ENCODE results near the gene PRKCG.
"Not testable (repeated sequence)": the region's sequence is repeated elsewhere in the genome, so short reads cannot be mapped to it uniquely, and the experiment has no call there.

PRKCG gene

DNA sequence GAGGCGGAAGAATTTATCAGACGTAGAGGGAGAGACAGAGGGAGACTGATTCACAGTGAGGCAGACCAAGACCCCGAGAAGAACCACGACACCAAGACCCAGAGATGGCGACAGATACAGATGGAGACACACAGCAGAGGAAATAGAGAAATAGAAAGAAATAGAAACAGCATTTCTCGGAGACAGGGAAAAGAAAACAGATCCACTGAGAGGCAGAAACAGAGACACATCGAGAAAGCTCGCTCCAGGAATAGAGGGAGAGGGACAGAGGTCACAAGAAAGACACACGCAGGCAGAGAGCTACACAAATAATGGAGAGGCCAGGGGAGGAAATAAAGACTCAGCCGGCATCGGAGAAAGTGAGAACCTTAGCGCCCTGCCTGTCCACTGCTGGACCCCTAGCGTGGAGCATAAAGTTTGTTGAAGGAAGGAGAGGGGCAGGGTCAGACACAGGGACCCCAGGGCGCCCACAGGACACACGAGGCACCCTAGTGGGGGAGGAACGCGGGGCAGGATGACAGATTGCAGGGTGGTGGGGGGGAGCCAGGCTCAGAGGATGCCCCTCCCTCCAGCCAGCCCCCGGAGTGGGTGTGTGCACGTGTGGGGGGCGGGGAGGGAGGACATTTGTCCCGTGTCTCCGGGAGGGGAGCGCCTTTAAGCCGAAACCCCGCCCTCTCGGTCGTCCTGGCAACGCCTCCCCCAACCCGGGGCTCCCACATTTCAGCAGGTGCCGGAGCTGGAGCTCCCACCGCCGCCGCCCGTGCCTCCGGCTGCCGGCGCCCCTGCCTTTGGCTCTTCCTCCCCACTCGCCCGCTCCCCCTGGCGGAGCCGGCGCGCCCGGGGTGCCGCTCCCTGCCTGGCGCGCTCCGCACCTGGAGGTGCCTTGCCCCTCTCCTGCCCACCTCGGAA lies at the start of gene PRKCG:
Gene PRKCG (plus strand): TSS at position 716 of the 909 bp plus-strand sequence. CDS start 298 bp downstream, outside the sequence.
- DNase-seq = peak; percentile 80 to 89

DNA sequence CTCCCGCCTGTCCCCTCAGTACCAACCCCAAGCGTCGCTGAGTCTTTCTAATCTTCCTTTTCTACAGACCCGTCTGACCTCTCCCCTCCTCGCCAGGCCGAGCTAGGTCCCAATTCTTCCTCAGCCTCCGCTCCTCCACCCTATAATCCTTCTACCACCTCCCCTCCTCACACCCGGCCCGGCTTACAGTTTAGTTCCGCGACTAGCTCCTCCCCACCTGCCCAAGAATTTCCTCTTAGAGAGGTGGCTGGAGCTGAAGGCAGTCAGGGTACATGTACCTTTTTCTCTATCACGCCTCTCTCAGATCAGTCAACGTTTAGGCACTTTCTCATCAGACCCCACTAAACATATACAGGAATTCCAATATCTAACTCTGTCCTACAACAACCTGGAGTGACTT lies 49.1 kb upstream of the PRKCG start:
- not testable (repeated sequence) for DNase-seq

DNA sequence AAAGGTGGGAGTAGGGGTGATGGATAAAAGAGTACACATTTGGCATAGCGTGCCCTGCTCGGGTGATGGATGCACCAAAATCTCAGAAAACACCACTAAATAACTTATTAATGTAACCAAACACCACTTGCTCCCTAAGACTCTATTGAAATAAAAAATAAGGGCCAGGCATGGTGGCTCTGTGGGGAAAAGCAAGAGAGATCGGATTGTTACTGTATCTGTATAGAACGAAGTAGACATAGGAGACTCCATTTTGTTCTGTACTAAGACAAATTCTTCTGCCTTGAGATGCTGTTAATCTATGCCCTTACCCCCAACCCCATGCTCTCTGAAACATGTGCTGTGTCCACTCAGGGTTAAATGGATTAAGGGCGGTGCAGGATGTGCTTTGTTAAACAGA lies 43.6 kb upstream of the PRKCG start:
- DNase-seq = not testable (repeated sequence)

DNA sequence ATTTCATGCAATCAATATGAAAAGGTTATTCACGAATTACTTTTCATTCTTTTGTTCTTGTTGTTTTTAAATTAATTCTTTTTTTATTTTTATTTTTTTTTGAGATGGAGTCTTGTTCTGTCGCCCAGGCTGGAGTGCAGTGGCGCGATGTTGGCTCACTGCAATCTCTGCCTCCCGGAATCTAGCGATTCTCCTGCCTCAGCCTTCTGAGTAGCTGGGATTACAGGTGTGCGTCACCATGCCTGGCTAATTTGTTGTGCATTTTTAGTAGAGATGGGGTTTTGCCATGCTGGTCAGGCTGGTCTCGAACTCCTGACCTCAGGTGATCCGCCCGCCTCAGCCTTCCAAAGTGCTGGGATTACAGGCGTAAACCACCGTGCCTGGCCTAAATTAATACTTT lies 41.8 kb upstream of the PRKCG start:
- DNase-seq = not testable (repeated sequence)

DNA sequence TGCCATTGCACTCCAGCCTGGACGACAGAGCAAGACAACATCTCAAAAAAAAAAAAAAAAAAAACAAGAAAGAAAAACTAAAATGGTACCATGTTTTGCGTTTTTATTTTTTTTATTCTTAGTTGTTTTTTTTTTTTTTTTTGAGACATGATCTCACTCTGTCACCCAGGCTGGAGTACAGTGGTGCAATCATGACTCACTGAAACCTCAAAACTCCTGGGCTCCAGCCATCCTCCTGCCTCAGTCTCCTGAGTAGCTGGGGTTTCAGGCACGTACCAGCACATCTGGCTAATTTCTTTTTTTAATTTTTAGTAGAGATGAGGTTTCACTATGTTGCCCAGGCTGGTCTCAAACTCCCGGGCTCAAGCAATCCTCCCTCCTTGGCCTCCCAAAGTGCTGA lies 41.1 kb upstream of the PRKCG start:
- not testable (repeated sequence) for DNase-seq

DNA sequence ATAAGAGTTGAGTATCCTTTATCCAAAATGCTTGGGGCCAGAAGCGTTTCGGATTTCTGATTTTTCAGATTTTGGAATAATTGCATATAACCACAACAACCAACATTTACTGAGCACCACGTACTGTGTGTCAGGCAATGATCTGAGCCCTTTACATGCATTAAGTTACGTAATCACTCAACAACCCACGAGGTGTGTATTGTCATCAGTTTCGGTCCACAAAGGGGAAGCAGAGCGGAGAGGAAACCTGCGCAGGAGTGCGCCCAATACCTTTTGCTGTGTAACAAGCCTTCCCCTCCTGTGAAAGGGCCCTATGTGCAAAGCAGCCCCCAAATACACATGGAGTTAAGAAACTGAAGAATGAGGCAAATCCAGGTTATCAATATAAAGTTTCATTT lies 37.1 kb upstream of the PRKCG start:
- DNase-seq = no peak

DNA sequence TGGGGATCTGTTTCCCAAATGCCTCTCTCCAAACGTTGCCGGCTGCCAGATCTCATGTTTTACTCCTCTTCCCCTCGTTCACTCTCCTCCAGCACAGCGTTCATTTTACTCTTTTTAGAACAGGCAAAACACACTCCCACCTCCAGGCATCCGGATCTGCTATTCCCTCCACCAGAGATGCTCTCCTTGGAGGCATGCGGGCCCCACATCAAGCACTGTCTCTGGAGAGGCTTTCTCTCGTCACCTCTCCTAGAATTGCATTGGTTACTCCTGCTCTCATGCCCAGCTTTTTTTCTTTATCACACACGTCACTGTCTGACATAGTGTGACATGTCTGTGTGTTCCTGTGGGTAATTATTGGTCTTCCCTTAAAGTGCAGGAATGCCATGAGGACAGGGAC lies 34.4 kb upstream of the PRKCG start:
- DNase-seq = no peak

DNA sequence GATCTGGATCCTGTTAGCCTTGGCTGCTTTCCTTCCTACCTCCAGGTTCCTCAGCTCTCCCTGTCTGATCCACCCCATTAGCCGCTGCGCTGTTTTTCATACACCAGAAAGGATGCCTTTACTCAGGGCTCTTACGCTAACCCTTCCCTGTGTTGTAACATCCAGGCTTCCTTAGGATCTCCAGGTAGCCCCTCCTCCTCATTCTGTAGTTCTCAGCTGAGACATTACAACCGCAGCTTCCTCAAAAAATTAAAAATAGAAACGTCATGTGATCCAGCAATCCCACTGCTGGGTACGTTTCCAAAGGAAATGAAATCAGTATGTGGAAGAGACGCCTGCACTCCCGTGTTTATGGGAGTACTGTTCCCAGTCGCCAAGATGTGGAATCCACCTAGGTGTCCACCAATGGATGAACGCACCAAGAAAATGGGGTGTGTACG lies 32.7 kb upstream of the PRKCG start:
- no peak for DNase-seq

DNA sequence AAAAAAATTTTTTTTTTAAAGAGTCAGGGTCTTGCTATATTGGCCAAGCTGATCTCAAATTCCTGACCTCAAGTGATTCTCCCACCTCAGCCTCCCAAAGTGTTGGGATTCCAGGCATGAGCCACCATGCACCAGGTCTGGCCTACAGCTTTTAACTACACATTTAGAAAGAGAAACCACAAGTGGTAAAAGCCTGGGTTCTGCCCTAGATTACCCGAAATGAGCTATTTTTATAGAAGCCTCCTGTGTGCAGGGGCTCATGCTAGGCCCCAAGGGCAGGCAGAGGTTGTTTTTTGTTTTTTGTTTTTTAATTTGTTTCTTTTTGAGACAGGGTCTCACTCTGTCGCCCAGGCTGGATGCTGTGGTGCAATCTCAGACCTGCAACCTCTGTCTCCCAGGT lies 28.3 kb upstream of the PRKCG start:
- no peak for DNase-seq

DNA sequence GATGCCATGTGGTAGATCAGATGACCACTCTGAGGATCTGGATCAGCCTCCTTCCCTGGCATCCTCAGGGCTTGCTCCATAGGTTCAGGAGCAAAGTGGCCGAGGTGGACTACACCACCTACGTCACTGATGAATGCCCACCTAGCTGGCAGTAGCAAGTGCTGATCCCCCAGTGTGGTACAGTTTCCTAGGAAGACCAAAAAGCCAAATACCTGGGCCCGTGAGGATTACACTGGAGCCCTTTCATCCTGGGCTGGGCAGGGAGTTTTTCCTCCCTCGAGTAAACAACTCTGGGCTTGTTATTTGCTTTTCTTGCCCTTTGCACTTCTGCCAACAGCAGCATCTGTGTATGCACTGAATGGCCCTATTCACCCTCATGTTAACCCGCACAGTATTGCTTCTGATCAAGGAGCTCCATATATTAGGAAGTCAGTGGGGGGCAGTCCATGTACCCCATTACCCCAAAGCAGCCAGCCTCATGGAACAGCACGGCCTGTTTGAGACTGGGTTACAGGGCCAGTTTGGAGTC lies 17.6 kb upstream of the PRKCG start:
- DNase-seq = no peak

DNA sequence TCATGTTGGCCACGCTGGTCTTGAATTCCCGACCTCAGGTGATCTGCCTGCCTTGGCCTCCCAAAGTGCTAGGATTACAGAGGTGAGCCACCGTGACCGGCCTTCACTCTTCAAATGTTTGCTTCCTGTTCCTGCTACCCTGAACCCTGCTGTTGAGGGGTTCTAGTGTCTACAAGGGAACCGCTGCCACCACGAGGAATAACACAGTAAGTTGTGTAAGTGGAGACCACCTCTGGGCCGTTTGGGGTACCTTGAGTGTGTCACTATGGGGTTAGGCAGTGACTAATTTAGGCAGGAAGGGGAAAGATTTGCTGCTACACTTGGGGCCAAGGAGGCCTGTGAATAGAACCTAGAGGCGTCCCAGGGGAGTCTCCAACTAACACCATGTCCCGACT lies 16.5 kb upstream of the PRKCG start:
- DNase-seq = no peak

DNA sequence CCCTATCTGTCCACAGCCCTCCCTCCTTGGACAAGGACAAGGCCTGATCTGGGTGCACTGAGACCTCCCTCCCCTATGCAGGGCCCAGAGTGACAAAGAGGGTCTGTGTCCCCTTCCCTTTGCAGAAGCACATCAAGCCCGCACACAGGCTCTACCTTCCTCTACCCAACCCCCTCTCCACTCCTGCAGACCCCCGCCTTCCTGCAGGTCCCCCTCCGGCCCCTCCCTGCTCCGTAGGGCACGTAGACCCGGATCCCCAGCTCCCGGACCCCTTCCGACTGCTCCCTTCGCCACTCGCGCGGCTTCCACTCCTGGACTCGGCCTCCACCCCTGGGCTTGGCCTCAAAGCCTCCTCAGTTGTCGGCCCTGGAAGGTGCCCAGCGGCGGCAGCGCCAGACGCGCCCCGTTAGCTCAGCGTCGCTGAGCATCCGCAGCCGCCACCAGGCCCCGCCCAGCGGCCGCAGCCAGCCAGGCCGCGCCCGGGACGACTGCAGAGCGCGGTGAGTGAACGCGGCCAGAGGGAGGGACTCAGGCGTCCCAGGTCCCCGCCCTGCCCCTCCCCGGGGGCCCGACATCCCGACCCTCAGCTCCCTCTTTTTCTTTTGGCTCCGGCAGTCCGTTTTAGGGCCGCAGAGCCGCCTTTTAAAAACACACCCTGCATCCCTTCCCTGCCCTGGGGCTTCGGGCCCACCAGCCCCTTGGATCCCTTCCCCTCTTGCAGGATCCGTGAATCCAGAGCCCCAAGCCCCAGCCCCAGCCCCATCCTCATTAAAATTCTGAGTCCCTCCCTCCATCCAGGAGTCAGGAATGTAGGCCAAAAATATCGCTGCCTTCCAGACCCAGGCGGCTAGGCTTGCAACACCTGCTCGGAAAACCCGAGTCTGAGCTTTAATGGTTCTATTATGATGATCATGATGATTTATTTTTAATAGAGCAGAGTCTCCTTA lies 15.8 kb upstream of the PRKCG start:
- peak; percentile 13 to 66 for DNase-seq

DNA sequence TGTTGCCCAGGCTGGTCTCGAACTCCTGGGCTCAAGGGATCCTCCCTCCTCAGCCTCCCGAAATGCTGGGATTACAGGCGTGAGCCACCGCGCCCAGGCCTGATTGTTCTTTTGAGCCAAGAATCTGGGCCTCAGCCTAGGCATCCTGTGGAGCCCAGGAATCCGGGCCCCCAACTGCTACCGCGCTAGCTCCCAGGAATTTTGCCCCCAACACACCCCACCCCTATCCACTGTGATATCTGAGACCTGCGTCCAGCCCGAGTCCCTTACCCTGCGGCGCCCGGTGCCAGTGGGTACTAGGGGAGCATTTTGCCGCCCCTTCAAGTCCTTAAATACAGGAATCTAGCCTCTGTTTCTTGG lies 15.2 kb upstream of the PRKCG start:
- no peak for DNase-seq

DNA sequence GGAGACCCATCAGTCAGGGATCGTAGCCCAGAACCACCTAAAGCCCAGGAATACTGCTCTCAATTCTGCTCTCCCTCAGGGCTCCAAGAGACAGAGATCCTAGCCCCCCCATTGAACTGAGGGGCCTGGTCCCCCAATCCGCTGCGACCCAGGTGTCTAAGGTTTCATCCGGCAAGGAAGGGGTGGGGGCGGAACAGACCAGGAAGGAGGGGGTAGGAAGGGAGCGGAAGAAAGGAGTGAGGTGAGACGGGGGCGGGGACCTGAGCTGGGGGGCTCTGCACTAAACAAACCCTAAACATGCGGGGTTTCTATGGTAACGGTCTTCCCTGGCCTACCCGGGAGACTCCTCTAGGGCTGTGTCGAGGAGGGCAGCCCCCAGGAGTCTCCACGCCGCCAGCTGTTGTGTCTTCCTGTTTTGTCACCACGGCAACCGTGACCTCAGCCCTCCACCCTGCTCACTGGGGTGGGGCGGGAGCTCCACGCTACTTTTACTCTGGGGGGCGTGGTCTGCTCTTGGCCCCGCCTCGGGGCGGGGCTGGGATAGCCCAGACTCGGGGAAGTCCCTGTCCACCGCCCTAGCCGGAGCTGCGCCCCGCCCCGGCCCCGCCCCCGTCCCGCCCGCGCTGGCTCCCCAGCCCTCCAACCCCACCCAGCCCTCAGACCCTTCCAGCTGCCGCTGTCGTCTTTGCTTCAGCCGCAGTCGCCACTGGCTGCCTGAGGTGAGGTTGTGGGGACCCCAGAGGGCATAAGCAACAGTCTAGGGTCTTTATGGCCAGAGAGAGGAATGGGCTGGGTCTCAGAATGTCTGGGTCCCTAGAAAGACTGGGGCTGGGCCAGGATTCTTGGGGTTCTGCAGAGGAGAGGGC lies 14.5 kb upstream of the PRKCG start, which contains the start of gene MYADM:
Gene MYADM (plus strand): TSS at position 659 of the 866 bp plus-strand sequence. CDS start 5,647 bp downstream, outside the sequence.
- DNase-seq = peak; percentile 89 to 96

DNA sequence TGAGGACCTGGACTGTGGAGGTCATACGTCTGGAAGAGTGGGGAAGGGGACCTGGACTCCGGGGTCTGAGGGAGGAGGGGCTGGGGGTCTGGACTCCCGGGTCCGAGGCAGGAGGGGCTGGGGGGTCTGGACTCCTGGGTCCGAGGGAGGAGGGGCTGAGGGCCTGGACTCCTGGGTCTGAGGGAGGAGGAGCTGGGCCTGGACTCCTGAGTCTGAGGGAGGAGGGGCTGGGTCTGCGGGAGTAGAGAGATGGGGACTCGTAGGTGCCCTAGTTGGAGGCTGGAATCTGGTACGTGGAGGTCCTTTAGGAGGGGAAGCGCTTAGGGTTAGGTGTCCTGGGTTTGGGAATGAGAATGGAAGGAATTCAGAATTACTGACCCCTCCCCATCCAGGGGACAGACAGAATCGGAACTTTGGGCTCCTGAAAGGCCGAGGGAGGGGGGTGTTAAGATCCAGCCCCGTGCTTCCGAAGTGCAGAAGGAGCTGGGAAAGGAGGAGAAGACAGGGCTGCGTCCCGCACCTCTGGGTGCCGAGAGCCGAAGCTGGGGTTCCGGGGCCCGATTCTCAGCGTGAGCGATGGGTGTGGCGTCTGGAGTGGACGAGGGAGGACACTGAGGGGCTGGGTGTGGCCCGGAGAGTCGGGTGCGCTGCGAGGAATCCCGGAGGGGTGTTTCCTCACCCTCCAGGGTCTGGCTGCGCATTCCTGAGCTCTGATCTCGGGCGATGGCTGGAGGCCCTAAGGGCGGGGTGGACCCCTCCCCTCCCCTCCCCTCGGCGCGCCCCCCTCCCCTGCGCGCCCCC lies 13.7 kb upstream of the PRKCG start:
- DNase-seq = no peak

DNA sequence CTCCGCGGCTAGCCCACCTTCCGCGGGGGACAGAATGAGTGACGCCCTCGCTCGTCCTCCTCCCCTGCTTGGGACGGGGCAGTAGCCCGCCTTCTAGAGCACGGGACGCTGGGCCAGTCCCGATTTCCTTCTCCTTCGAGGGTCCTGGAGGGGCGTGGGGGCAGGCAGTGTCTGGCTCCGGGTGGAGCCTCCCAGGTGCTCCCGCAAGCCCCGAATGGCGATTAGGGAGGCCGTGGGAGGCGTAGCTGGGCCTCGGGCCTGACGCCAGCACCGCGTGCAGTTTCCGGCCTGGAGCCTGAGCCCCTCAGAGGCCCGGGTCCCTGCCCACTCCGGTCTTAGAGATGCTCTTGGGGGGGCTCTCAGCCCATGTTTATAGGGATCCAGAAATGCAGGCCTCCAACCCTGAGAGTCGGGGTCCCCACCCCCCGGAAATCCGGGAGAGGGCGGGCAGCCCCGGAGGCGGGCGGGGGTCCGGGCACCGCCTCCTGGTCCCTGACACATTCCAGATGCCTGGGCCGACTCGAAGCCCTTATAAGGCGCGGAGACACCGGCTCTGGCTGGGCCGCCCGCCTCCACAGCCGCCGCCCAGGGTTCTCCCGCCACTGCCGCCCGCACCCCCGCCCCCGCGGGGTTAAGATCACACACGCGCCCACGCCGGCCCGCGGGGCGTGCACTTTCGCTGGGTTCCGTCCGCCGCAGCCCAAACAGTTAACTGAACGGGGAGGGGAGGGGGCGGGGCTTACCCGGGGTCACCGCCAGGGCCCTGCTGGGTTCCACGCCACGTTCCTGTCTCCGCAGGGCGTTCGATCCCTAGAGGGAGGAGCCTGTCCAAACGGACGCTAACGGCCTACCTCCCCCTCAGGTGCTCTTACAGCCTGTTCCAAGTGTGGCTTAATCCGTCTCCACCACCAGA lies 12.8 kb upstream of the PRKCG start:
- DNase-seq = peak; percentile 73 to 75

DNA sequence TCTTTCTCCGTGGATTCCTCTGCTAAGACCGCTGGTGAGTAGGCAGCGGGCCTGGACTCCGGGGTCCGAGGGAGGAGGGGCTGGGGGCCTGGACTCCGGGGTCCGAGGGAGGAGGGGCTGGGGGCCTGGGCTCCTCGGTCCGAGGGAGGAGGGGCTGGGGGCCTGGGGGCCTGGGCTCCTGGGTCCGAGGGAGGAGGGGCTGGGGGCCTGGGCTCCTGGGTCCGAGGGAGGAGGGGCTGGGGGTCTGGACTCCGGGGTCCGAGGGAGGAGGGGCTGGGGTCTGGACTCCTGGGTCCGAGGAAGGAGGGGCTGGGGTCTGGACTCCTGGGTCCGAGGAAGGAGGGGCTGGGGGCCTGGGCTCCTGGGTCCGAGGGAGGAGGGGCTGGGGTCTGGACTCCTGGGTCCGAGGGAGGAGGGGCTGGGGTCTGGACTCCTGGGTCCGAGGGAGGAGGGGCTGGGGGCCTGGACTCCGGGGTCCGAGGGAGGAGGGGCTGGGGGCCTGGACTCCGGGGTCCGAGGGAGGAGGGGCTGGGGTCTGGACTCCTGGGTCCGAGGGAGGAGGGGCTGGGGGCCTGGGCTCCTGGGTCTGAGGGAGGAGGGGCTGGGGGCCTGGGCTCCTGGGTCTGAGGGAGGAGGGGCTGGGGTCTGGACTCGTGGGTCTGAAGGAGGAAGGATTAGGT lies 12.1 kb upstream of the PRKCG start:
- DNase-seq = not testable (repeated sequence)

DNA sequence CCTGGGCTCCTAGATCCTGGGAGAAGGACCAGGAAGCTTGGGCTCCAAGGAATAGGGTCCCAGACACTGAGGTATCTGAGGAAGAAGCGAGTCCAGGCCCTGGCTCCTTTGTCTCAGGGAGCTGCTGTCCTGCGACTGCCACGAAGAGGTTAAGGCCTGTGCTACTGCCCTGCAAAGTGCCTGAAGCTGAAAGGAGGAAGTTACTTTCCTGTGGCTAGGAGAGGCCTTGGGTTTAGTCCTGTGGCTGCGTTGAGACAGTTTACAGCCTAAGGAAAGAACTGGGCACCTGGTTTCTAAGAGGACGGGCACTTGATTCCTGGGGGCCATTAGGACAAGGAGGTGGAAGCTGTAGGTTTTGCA lies 11.5 kb upstream of the PRKCG start:
- DNase-seq = no peak

DNA sequence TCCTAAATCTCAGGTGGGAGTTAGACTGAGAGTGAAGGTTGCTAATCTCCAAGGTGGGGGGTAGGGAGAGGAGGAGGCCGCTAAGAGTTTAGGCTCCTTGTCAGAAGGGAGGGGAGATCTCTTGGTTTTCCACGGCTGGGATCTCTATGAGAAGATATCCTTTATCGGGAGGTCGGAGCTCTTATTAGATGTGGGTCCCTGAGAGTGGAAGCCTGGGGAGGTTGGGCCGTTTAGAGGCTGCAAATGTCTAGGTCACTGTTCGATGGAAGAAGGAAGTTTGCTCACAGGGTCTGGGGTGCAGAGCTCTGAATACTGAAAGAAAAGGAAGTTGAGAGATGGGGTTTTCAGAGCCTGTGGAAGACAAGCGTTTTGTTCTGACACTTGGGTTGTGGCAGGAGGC lies 10.5 kb upstream of the PRKCG start:
- no peak for DNase-seq

DNA sequence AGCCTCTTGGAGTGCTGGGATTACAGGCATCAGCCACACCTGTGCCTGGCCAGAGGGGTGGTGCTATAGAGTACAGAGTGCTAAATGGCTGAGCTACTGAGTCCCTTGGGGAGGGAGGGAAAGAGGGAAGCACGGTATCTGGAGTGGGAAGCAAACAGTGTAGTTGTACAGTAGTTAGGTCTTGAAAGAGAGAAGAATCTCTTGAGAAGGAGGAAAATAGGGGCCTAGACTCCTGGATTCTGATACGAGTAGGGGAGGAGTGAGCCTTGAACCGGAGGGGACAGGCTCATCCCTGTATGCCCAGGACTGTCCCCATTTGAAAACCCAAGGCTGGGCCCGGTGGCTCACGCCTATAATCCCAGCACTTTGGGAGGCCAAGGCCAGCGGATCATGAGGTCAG lies 9.2 kb upstream of the PRKCG start:
- DNase-seq = no peak
